GM19328 (cell line): ENCODE results near the gene FAM241B.

Source experiments
- ATAC-seq: cut with Tn5 transposase; IDR thresholded peaks from one replicate; pipeline ENCODE4 v1.9.1; 2021; ENCODE audit warnings: mild to moderate bottlenecking, moderate library complexity; ENCODE audit not compliant: unreplicated experiment

The FAM241B gene, protein sequence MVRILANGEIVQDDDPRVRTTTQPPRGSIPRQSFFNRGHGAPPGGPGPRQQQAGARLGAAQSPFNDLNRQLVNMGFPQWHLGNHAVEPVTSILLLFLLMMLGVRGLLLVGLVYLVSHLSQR

DNA sequence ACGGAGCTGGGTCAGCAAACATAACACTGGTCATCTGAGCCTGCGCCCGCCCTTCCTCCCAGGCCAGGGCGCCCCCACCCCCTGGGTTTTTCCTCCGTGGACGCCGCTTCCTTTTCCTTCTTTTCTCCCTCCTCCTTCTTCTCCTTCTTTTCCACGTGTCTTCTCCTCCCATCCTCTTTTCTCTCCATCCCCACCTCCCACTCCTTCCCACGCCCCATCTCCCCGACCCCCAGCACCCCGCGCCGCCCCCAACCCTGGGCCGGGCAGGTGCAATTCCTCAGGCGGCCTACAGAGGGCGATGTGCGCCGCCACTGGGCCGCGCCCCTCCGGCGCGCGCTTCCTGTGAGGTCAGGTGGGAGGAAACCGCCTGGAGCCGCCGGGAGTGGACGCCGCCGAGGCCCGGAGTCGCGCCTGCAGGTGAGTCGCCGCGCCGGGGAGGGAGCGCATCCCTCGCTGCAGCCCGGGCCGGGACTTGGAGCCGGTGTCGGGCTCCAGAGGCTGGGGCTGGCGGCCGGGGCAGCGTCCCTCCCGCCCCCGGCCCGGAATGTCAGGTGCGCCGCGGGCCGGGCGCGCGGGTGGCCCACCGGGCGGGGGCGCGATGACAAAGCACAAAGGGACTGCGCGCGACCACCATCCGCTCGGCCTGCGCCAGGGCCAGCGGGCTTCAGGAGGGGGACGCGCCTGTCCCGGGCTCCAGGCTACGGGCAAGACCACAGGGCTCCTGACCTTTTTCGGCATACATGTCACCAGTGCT is at the start of gene FAM241B:
TSS of gene FAM241B (plus strand) at position 351 of the 754 bp plus-strand sequence. CDS start 1,497 bp downstream, outside the sequence.
- no peak for ATAC-seq

DNA sequence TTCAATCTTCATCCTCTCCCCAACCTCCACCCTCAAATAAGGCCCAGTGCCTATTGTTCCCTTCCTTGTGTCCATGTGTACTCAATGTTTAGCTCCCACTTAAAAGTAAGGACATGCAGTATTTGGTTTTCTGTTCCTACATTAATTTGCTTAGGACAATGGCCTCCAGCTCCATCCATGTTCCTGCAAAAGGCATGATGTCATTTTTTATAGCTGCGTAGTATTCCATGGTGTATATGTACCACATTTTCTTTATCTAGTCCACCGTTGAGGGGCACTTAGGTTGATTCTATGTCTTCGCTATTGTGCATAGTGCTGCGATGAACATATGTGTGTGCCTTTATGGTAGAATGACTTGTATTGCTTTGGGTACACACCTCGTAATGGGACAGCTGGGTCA is 49.6 kb upstream of the FAM241B start:
- ATAC-seq, result no peak

DNA sequence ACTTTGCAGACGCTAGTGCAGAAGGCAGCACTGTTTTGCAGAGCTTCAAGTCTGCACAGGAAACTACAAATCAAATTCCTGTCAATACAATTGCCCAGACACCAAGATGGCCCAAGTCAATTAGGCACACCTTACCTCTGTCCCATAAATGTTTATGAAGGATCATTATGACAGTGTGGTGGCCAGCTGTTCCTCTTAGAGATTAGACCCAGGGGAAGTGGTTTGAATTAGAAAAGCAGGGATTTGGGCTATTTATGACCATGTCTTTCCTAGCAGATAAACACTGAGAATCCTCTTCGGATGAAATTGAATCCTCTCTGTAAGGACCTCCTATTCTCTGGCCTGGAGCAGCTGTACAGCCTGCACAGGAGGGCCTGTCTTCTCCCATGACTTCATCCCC is 46.9 kb upstream of the FAM241B start:
- ATAC-seq, result no peak

- ATAC-seq, result no peak
Measured at GRCh38 chr10:69584624-69585023, 45.4 kb upstream of the FAM241B start.

GRCh38 chr10:69588358-69588757 is 41.7 kb upstream of the FAM241B start:
- ATAC-seq, result no peak

- ATAC-seq, result no peak
Measured at GRCh38 chr10:69600761-69601330, 29.2 kb upstream of the FAM241B start.

DNA sequence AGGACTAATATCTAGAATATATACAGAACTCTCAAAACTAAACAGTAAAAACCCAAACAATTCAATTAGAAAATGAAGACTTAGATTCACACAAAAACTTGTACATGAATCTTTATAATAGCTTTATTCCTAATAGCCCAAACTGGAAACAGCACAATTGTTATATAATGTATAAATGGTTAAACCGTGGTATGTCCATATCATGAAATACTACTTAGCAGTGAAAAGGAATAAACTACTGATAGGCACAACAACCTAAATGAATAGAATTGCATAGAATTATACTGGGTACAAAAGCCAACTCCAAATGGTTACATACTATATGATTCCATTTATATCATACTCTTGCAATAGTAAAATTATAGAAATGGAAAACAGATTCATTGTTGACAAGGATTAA is 21.0 kb upstream of the FAM241B start:
- no peak for ATAC-seq

GRCh38 chr10:69612760-69613159 is 17.3 kb upstream of the FAM241B start:
- ATAC-seq, result no peak

- ATAC-seq, result no peak
Measured at GRCh38 chr10:69614130-69614529, 15.9 kb upstream of the FAM241B start.

- no peak for ATAC-seq
Measured at GRCh38 chr10:69616358-69616757, 13.7 kb upstream of the FAM241B start.

DNA sequence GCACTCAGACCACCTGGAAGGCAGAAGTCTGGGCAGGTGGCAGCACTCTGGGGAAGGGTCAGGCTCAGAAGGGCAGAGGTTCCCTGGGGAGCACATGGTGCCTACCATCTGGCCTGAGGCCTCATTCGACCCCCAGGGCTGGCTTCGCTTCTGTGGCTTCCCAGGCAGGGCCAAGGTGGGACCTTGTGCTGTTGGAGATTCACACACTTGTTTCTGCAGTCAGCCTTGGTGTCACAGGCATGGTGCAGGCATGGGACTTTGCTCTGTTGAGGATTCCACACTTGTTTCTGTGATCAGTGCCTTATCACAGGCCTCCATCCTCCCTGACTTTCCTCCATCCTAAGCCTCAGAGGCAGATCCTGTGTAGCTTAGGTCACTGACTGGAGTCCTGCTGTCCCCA is 11.3 kb upstream of the FAM241B start:
- ATAC-seq, result no peak

GRCh38 chr10:69619626-69620025 is 10.4 kb upstream of the FAM241B start:
- no peak for ATAC-seq

DNA sequence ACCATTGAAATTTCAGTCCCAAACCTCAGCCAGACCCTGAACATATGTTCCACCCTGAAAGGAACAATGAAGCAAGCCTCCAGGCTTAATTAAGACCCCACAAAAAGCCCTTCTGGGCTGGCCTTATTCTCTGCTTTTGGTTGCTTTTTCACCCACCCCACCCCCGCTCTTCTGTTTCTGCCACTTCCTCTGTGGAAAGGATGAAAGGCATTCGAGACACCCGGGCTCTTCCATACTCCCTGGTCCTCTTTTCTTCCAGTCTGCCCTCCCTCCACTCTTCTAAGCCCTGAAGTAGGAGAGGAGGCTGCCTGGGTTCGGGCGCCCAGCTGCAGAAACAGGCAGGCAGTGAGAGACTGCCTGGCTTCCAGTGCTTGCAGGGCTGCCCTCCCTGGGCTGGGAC is 9.4 kb upstream of the FAM241B start:
- no peak for ATAC-seq

GRCh38 chr10:69624245-69624786 is 5.7 kb upstream of the FAM241B start:
- no peak for ATAC-seq

GRCh38 chr10:69626826-69627225 is 3.2 kb upstream of the FAM241B start:
- ATAC-seq, result no peak

DNA sequence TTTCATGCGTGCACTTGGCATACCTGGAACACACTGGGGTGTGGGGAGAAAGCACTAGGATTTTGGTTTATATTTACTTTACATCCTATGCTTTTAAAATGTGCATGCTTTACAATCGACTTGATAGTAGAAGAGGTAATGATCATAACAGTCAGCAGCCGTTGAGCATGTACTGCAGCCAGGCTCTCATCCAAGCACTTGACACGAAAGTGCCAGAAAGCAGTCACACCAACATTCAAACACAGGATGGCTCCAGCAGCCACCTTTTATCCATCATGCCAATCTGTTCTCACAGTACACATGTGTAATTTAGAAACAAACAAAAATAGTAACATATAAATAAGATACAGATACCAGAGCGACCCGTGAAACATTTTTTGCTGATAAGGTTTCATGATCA is 1.2 kb upstream of the FAM241B start:
- no peak for ATAC-seq

DNA sequence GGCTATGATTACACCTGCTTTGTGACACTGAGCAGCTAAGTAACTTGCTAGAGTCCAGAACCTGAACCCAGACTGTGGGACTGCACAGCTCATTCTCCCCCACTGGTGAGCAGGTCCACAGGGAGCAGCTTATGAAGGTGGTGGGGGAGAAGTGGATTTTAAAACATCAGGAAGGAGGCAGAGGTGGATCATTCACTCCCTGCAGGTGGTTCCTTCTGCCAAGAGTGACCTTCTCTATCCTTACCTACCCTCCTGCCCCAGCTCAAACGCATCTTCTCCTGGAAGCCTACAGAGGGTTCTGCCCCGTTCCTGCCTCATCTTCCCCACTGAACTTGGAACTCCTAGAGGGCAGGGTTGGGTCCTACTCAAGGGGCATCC is 539 bp upstream of the FAM241B start:
- no peak for ATAC-seq

DNA sequence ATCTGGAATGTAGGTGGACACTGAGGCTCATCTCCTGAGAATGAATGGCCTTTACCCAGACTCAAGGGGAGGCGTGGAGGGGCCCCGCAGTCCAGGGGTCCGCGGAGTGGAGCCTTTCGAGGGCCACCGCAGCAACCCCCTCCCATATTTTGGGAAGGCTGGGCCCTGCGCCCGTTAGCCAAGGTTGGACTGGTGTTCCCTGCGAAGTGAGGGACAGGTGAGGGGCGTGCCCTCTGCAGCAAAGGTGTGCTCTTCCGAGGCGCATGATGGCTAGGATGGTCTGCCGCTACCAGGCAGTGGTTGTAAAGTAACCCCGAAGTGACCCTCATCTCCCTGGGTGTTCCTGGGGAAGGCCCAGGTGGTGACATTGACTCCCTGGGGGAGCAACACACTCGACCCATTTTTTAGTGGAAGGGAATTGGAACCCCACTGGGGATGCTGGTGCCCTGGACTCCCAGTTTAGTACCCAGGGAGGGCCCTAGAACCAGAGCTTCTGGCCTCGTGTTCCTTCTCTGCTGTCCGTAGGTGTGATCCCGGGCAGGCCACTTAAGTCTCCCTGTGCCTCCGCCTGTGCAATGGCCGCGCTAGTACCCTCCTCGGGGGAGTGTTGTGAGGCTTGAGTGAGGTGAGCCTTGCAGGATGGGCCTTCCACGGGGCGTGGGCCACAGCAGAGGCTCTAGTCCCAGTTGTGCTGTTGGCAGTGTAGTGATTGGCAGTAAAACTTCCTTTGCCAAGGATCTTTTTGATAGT is 779 bp downstream of the FAM241B start:
- no peak for ATAC-seq

DNA sequence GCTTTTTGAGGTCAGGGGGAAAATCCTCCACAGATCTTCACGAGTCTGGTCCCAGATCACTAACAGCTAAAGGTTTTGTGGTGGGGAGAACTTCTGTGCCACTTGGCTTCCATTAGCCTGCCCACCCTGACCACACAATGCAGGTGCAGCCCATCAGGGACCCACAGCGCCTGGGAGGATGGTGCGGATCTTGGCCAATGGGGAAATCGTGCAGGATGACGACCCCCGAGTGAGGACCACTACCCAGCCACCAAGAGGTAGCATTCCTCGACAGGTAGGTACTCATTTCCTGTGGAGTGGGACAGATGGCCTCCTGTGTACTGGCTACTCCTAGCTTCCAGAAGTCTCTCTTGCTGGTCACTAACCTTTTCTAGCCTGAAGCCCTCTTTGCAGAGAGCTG is 1.5 kb downstream of the FAM241B start:
- no peak for ATAC-seq

- ATAC-seq, result no peak
Measured at GRCh38 chr10:69632516-69633199, 2.6 kb downstream of the FAM241B start.
